ENCODE results near the gene CPO.

CPO gene

DNA sequence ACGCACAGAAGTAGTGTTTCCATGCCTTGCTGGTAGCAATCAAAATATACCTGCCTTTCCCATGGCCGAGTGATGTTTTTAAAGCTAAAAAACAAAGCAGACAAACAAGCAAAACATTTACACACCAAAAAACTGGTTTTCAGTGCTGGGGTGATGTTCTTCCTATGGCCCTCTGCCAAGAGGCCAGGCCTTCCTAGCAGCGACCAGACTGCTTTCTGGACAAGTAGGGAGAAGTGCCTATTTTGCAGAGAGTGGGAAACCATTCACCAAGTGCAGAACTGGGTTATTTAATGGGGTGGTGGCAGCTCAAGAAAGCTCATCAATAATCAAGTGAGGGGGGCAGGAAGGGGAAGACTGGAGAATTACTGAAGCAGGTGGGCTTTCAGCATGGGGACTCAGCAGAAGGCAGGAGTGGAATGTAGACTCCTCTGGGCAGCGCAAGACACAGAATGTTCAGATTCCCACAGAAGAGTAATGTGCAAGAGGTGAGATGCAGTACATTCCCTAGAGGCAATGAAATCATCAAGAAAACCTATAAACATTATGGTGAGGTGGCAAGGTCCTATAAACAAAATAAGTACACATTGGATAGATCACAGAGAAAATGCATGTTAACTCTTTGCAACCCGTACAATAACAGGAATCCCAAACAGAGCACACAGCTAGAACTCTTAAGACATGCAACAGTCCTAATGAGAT lies 44.0 kb downstream of the CPO start:
- ChIA-PET CTCF (interaction anchor here (0.8 to 10.1 kb wide), 16 partner anchors 9 to 497 kb away, joined by 3 to 163 read pairs (median 4); no protein-coding TSS in a partner anchor), POLR2A (interaction anchor here (1.1 kb wide), 1 partner anchor 181 kb away, joined by 4 read pairs; no protein-coding TSS in a partner anchor)
- no peak for DNase-seq (ENCODE audit: low read depth, low spot score)
- TF ChIP-seq, protein P1, sequence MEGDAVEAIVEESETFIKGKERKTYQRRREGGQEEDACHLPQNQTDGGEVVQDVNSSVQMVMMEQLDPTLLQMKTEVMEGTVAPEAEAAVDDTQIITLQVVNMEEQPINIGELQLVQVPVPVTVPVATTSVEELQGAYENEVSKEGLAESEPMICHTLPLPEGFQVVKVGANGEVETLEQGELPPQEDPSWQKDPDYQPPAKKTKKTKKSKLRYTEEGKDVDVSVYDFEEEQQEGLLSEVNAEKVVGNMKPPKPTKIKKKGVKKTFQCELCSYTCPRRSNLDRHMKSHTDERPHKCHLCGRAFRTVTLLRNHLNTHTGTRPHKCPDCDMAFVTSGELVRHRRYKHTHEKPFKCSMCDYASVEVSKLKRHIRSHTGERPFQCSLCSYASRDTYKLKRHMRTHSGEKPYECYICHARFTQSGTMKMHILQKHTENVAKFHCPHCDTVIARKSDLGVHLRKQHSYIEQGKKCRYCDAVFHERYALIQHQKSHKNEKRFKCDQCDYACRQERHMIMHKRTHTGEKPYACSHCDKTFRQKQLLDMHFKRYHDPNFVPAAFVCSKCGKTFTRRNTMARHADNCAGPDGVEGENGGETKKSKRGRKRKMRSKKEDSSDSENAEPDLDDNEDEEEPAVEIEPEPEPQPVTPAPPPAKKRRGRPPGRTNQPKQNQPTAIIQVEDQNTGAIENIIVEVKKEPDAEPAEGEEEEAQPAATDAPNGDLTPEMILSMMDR (IDR thresholded peaks at IDR 0.05; ENCODE audit: insufficient read depth, low read length, missing control alignments): no peak
- H3K4me3 ChIP-seq (ENCODE audit: low read depth, low read length): no peak overlapping the region

- TF ChIP-seq, protein P1 (IDR thresholded peaks at IDR 0.05; ENCODE audit: insufficient read depth, low read length, missing control alignments): no peak
- no peak for DNase-seq (ENCODE audit: low read depth, low spot score)
- ChIA-PET CTCF (interaction anchor here (0.8 to 10.1 kb wide), 8 partner anchors 10 to 492 kb away, joined by 3 to 163 read pairs (median 6); no protein-coding TSS in a partner anchor), POLR2A (no interaction called here)
- no peak overlapping the region for H3K4me3 ChIP-seq (ENCODE audit: low read depth, low read length)
Observed at GRCh38 chr2:206984206-206984605, 44.9 kb downstream of the CPO start.

DNA sequence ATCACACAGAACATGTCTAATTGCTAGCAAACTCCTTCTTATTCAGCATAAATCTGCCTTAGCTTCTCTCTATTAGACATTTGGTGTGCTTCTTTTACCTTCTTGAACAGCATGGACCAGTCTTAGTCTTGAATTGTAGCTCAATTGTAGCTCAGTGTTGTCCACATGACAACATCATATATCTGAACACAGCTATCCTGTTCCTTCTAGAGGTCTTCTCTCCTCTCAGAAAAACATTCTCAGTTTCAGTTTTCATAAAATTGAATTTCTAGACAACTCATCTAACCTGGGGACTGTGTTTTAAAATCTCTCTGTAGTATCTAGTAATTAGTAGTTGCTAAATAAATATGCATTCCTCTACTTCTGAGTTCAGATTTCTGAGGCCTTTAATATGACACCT lies 47.6 kb downstream of the CPO start:
- TF ChIP-seq, protein P1 (IDR thresholded peaks at IDR 0.05; ENCODE audit: insufficient read depth, low read length, missing control alignments): no peak
- no peak for DNase-seq (ENCODE audit: low read depth, low spot score)
- POLR2A ChIA-PET: no interaction called here
- CTCF ChIA-PET: interaction anchor here (1.0 to 2.7 kb wide), 5 partner anchors 9 to 486 kb away, joined by 3 to 16 read pairs (median 5); no protein-coding TSS in a partner anchor
- H3K4me3 ChIP-seq (ENCODE audit: low read depth, low read length): no peak overlapping the region

- ChIA-PET CTCF (interaction anchor here (0.7 to 2.7 kb wide), 7 partner anchors 8 to 485 kb away, joined by 3 to 16 read pairs (median 5); no protein-coding TSS in a partner anchor), POLR2A (interaction anchor here (0.5 kb wide), 1 partner anchor 155 kb away, joined by 4 read pairs; no protein-coding TSS in a partner anchor)
- TF ChIP-seq, protein P1 (IDR thresholded peaks at IDR 0.05; ENCODE audit: insufficient read depth, low read length, missing control alignments): no peak
- no peak for DNase-seq (ENCODE audit: low read depth, low spot score)
- no peak overlapping the region for H3K4me3 ChIP-seq (ENCODE audit: low read depth, low read length)
Observed at GRCh38 chr2:206987810-206988209, 48.5 kb downstream of the CPO start.

GRCh38 chr2:206988884-206989283 lies 49.6 kb downstream of the CPO start:
- no peak for DNase-seq (ENCODE audit: low read depth, low spot score)
- no peak overlapping the region for H3K4me3 ChIP-seq (ENCODE audit: low read depth, low read length)
- CTCF ChIA-PET: interaction anchor here (0.9 to 2.7 kb wide), 7 partner anchors 9 to 484 kb away, joined by 3 to 16 read pairs (median 5); no protein-coding TSS in a partner anchor
- TF ChIP-seq, protein P1 (IDR thresholded peaks at IDR 0.05; ENCODE audit: insufficient read depth, low read length, missing control alignments): no peak
- POLR2A ChIA-PET: no interaction called here

DNA sequence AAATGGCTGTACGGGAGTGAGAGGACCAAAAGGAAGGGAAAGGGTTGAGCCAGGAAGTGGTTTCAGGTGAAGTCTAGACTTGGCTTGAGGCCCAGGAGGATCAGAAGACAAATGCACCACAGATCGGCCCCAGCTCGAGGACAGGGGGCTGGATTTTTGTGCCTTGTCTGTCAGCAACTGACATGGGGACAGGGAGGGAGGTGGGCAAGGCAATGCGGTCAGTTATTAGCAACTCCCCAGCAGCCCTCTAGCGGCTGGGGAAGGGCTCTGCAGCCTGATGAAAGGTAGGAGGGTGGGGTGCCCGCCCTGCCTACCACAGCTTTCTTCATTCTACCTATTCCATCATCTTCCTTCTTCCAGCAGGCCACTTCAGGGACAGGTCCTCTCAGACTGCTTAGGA lies 50.0 kb downstream of the CPO start:
- TF ChIP-seq, protein P1 (IDR thresholded peaks at IDR 0.05; ENCODE audit: insufficient read depth, low read length, missing control alignments): peak; percentile 68
- no peak for DNase-seq (ENCODE audit: low read depth, low spot score)
- ChIA-PET POLR2A (no interaction called here), CTCF (interaction anchor here (0.9 to 2.7 kb wide), 7 partner anchors 10 to 484 kb away, joined by 3 to 16 read pairs (median 5); no protein-coding TSS in a partner anchor)
- no peak overlapping the region for H3K4me3 ChIP-seq (ENCODE audit: low read depth, low read length)

Measured in AG04449 (cell line).